GM11168 (cell line): ENCODE results near the gene STIM1.
"Not testable (repeated sequence)": the region's sequence is repeated elsewhere in the genome, so short reads cannot be mapped to it uniquely, and the experiment has no call there.

Experiments used
- in situ Hi-C: fragments of 300-500 bp; cut with MboI; formaldehyde crosslinking; loops from one replicate; pipeline ENCODE4 v1.12.0; 2022; ENCODE audit warnings: low sequenced_read_pairs; ENCODE audit not compliant: unreplicated experiment

Gene STIM1

GRCh38 chr11:3854977-3855807, at the start of gene STIM1:
STIM1 (plus strand) TSS chr11:3855664; CDS start chr11:3856271, 607 bp downstream.
- in situ Hi-C loops = loop anchor here (10.0 kb wide), 1 partner anchor 110 kb away; no protein-coding TSS in a partner anchor

DNA sequence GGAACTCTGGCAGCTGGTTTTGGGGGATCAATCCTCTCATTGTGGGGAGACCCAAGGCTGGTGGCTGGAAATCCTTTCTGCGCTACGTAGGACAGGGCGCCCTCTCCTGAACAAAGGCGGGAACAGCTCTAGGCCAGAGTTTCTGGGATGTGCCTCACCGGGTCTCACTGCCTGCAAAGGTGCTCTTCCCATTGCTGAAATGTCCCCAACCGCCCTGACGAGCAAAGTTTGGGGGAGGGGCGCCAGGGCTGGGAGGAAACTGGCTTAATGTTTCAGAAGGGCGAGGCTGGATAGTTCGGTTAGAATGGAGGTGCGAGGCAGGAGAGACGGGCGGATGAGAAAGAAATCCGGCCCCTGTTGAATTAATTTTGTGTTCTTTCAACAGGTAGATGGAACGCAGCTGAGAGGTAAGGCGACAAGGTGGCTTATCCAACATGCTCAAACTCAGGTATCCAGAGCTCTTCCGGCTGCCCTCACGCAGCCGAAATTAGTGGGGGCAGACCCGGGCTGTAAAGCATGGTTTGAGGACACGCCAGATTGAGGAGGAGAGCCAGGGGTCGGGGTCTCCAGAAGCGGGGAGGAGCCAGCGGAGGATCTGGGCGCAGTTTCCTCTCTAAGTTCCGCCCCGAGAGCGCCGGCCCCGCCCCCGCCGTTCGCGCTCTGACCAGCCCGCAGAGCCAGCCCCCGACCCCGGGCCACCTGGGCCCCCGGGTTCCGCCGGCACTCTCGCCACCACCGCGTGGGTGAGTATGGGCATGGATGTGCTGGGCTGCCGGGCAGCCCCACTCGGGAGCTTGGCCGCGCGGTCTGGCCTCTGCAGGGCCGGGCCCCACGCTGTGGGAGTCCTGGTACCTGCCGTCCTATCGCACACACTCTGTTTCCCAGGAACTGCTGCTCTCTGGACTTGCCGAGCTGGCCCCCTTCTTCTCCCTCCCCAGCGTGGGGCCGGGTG, 47.3 kb upstream of the STIM1 start, which contains the start of gene PGAP2:
TSS of gene PGAP2 (plus strand) at position 652 of the 952 bp plus-strand sequence. CDS start 2,700 bp downstream, outside the sequence.
- in situ Hi-C loops = no loop called here

DNA sequence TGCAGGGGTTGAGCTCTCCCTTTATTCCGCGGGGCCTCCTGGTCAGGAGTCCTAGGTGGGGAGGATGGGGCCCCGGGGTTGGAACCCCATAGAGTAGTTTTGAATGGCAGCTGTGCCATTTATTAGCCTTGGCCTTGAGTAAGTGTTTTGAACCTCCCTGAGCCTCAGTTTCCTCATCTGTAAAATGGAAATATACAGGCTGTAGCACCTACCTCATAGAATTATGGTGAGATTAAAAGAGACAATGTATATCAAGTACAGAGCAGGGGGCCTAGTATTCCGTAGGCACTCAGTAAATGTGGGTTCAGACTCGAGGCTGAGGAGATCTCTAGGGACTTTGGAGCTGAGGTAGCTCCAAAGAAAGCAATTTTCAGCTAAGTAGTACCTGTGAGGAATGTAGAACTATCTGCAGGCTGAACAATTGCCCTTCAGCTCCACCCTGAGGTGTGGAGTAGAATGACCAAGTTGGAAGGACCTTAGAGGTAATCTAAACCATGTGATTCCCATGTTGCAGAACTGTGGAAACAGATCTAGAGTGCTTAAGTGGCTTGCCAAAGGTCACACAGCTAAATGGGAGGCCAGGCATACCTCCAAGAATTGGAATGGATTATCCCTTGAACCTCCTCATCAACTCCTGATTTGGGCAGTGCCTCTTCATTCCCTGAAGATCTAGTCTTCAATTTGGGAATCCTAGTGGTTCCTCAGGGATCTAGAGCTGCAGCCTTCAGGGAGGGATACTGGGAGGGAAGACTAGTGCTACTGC, 46.4 kb upstream of the STIM1 start:
- in situ Hi-C loops = no loop called here

- in situ Hi-C loops = no loop called here
These were observed 45.9 kb upstream of the STIM1 start for GRCh38 chr11:3809624-3809928.

DNA sequence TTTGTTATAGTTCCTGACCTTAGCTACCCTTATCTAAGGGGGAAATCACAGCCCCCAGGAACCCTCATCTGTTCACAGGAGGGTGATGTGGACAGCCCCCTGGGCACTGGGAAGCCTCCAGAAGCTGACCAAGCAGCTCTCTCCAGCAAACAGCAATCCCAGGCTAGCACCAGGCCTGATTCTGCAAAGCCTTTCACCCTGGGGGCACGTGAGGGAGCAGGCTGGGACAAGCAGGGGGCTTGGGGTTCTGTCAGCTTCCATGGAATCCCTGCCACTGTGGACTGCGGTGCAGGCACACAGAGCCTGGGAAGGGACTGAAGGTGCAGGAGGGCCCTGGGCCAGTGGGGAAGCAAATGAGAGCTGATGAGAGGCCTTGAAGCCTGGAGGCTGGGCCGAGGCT, 45.0 kb upstream of the STIM1 start:
- in situ Hi-C loops = no loop called here

DNA sequence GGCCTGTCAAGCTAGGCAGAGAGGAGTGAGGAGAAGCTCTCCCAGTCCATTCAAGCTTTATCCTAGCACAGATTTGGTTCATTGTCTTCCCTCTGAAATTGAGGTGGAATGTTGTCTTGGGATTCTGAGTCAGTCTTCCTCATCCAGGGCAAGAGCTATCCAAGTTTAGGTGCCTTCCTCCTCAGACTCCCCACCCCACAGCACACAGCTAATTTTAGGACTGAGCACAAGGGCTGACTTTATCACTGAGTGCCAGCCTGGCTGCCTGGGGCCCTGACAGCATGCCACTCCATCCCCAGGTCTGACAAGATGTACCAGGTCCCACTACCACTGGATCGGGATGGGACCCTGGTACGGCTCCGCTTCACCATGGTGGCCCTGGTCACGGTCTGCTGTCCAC, 44.5 kb upstream of the STIM1 start:
- in situ Hi-C loops = no loop called here

GRCh38 chr11:3814832-3815231, 40.6 kb upstream of the STIM1 start:
- in situ Hi-C loops = not testable (repeated sequence)

- in situ Hi-C loops = no loop called here
These were observed 39.6 kb upstream of the STIM1 start for GRCh38 chr11:3815845-3816244.

DNA sequence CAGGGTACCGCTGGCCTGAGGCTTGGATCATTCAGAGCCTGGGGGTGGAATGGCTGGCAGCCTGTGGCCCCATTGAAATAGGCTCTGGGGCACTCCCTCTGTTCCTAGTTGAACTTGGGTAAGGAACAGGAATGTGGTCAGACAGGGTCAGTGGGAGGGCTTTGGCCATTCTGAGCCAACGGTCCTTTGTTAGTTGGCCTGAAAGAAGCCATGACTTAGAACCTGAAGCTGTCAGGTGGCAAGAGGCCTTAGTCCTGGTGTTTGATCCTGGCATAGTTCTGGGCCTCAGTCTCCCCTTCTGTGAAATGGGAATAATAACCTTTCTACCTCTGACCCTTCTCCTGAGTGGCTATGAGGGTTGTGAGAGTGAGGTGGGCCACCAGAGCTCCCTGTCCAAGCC, 38.8 kb upstream of the STIM1 start:
- in situ Hi-C loops = no loop called here

DNA sequence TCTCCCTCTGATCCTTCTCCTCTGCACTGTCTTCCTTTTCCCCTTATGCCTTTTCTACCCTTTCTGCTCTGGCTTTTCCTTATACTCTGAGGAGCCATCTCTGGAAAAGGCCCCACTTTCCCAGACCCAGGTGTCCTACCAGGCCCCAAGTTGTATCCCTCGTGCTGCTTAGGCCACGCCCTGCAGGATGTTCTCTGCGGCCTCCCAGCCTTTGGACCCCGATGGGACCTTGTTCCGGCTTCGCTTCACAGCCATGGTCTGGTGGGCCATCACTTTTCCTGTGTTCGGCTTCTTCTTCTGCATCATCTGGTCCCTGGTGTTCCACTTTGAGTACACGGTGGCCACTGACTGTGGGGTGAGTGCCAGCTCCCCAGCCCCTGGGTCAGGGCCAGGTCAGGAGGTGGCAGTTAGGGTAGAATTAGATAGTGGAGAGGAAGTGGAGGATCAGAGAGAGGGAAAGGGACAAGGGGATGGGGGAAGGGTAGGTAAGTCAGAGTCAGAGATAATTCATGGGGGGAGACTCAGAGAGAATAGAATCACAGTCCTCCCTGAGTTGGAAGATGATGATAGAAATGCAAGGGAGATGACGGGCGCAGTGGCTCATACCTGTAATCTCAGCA, 38.2 kb upstream of the STIM1 start:
- in situ Hi-C loops = no loop called here

DNA sequence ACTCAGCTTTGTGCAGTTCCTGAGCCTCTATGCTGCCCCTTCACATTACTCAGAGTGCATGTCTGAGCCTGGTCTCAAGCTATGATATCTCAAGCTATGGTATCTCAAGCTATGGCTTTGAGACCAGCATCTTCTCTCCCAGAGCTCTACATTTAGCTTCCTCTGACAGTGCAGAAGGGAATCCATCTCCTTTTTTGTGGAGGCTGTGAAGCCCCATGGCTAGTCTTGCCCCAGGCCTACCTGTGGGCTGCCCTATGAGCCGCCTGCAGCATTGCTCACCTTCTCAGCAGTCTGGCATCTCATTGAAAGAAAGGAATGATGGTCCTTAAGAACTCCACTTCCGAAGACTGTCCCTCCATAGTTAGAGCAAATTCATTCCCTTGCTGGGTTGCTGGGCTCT, 34.5 kb upstream of the STIM1 start:
- in situ Hi-C loops = no loop called here

DNA sequence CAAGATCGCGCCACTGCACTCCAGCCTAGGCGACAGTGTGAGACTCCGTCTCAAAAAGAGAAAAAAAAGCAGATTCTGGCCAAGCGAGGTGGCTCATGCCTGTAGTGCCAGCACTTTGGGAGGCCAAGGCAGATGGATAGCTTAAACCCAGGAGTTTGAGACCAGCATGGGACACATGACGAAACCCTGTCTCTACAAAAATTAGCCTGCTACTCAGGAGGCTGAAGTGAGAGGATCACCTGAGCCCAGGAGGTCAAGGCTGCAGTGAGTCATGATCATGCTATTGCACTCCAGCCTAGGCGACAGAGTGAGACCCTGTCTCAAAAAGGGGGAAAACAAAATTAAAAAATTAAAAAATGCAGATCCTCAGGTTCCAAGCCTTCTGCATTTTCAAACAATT, 33.2 kb upstream of the STIM1 start:
- in situ Hi-C loops = no loop called here

DNA sequence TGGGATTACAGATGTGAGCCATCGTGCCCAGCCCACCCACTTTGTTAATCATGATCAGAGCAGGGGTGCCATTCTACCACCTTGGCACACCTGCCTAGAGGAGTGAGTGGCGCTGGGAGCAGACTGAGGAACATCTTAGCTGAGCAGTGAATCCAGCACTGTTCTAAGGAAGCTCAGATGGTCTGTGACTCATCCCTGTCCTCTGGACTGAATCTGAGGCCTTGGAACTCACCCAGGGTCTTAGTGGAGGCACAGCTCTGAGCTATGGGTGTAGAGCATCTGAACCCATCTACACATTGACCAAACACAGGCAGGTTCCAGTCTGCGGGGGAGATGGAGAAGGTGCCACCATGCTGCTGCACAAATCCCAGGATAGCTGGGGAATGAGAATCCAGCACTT, 32.2 kb upstream of the STIM1 start:
- in situ Hi-C loops = no loop called here

- in situ Hi-C loops = no loop called here
These were observed 31.5 kb upstream of the STIM1 start for GRCh38 chr11:3823762-3824506.

- in situ Hi-C loops = no loop called here
These were observed 30.6 kb upstream of the STIM1 start for GRCh38 chr11:3824714-3825472.

DNA sequence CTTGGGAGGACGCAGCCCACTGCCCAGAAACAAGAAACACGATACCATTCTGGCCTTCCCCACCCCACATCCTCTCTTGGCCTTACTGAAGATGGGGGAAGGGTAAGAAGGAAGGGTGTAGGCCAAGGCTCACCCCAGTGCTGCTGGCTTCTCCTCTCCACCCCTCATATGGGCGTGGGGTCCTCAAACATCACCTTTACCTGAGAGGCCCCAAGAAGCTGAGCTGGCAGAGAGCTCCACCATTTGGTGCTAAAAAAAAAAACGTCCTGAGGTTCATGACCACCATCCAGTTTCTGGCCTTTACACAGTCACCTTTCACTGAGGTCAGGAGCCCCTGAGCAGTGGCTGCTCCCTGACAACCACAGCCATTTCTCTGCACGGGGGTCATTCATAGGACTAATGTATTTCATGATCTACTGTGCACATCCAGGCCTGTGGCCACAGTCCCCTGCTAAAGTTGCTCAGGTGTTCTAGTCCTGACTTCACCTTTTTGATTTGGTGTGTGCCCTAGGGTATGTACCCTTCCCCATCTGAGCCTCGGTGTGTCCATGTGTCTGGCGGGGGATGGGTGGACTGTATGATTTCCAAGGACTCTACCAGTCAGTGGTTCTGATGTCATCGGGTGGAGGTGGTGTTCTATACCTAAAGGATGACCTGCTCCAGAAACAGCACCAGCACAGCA, 29.9 kb upstream of the STIM1 start:
- in situ Hi-C loops = no loop called here

GRCh38 chr11:3826721-3827120, 28.7 kb upstream of the STIM1 start:
- in situ Hi-C loops = no loop called here
